ENCODE data around the gene MFAP2. TPM values are rescaled to one million over a fixed set of nuclear protein-coding genes. Genes with fewer than 3 reads are reported as not detected.

Gene MFAP2
- total and polyA plus RNA-seq, 2 of the 8 experiments (the other 6 are each of a cell fraction or from before 2014, with no cell fraction given): 172 to 326 TPM

- TF ChIP-seq TAF1 (IDR thresholded peaks at IDR 0.05; ENCODE audit: low read depth, low read length) (no peak), HDAC2 (IDR thresholded peaks at IDR 0.05; ENCODE audit: borderline replicate concordance in 1 of 2, low read depth in 2 of 2, low read length in 2 of 2) (no peak), CTCF (IDR thresholded peaks at IDR 0.05; ENCODE audit: control extremely low read depth in 1 of 3, insufficient read depth in 1 of 3, low read depth in 1 of 3, low read length in 3 of 3) (no peak), CBX5 (IDR thresholded peaks at IDR 0.05; ENCODE audit: low read depth, low read length) (no peak)
Measured at GRCh38 chr1:16996845-16997244, 16.4 kb upstream of the MFAP2 start (continued).
